Activated T-cell treated with anti-CD3 and anti-CD28 coated beads, Interleukin-2, amount 50 U/mL, for 24 hours (primary cell): ENCODE measurements around the gene EXOG.

Source experiments
- DNase-seq: peaks from one replicate; pipeline ENCODE4 v3.0.0-alpha.2; 2020
- H3K27ac Mint-ChIP-seq: 2 replicates; pipeline ENCODE4 v1.8.0; 2020; ENCODE audit warnings: mild to moderate bottlenecking, mixed read lengths
- H3K27me3 Mint-ChIP-seq: 2 replicates; pipeline ENCODE4 v1.8.0; 2020; ENCODE audit warnings: mixed read lengths
- H3K36me3 Mint-ChIP-seq: 2 replicates; pipeline ENCODE4 v1.8.0; 2020; ENCODE audit warnings: low read depth, mixed read lengths
- H3K4me1 Mint-ChIP-seq: 2 replicates; pipeline ENCODE4 v1.8.0; 2020; ENCODE audit warnings: low read depth, mixed read lengths
- H3K4me3 Mint-ChIP-seq: 2 replicates; pipeline ENCODE4 v1.8.0; 2020; ENCODE audit warnings: mild to moderate bottlenecking, moderate library complexity, mixed read lengths
- H3K9me3 Mint-ChIP-seq: 2 replicates; pipeline ENCODE4 v1.8.0; 2020; ENCODE audit warnings: mixed read lengths

Gene EXOG, protein sequence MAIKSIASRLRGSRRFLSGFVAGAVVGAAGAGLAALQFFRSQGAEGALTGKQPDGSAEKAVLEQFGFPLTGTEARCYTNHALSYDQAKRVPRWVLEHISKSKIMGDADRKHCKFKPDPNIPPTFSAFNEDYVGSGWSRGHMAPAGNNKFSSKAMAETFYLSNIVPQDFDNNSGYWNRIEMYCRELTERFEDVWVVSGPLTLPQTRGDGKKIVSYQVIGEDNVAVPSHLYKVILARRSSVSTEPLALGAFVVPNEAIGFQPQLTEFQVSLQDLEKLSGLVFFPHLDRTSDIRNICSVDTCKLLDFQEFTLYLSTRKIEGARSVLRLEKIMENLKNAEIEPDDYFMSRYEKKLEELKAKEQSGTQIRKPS

DNA sequence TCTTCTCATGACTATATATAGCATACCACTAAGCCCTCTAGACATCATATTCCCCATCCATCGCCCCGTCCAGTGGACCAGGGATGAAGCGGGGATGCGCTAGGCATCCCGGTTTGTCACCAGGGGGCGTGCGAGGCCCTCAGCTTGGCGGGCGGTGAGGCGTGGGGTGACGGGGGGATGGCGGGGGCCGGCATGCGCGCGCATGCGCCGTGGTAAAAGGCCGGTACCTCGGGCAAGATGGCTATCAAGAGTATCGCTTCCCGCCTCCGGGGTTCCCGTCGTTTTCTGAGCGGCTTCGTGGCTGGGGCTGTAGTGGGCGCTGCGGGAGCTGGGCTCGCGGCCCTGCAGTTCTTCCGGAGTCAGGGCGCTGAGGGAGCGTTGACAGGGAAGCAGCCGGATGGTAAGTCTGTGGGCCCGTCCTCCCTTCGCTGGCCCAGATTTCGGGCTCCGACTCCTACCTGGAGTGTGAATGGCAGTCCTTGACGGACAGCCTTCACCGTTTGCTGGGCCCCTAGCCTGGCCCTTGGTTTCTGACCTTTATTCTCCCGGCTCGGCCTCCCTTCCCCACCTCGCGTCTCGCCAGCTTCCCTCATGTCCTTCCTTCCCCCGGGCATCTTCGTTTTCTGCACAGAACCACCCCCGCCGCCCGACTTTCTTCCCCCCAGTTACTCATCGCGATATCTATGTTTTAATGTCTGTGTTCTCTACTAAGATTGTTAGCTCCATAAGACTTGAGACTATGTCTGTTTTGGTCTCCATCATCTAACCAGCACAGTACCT is at the start of gene EXOG:
Gene EXOG (plus strand): TSS at position 210 of the 780 bp plus-strand sequence. CDS start 28 bp downstream, at position 238.
- H3K27me3 Mint-ChIP-seq = no peaks in the 10 kb centered on the region
- peak within 1 kb of the TSS; percentile 97 for H3K27ac Mint-ChIP-seq
- peaks cover 22% of the 10 kb centered on the region for H3K4me1 Mint-ChIP-seq
- peak; percentile 96 for DNase-seq
- H3K36me3 Mint-ChIP-seq = peaks cover 45% of the 10 kb centered on the region
- no peaks in the 10 kb centered on the region for H3K9me3 Mint-ChIP-seq
- H3K4me3 Mint-ChIP-seq = peak within 1 kb of the TSS; percentile 98

DNA sequence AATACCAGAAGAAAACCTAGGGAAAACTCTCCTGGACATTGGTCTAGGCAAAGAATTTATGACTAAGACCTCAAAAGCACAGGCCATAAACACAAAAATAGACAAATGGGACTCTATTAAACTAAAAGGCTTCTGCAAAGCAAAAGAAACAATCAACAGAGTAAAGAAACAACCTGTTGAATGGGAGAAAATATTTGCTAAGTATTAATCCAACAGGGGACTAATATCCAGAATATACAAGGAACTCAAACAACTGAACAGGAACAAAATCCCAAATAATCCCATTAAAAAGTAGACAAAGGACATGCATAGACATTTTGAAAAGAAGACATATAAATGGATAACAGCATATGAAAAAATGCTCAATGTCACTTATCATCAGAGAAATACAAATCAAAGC is 49.3 kb upstream of the EXOG start:
- peaks cover 2% of the 10 kb centered on the region for H3K27me3 Mint-ChIP-seq
- H3K36me3 Mint-ChIP-seq = no peaks in the 10 kb centered on the region
- peaks cover 4% of the 10 kb centered on the region for H3K9me3 Mint-ChIP-seq
- no peak overlapping the region for H3K4me3 Mint-ChIP-seq
- H3K4me1 Mint-ChIP-seq = no peaks in the 10 kb centered on the region
- no peak overlapping the region for H3K27ac Mint-ChIP-seq
- no peak for DNase-seq

DNA sequence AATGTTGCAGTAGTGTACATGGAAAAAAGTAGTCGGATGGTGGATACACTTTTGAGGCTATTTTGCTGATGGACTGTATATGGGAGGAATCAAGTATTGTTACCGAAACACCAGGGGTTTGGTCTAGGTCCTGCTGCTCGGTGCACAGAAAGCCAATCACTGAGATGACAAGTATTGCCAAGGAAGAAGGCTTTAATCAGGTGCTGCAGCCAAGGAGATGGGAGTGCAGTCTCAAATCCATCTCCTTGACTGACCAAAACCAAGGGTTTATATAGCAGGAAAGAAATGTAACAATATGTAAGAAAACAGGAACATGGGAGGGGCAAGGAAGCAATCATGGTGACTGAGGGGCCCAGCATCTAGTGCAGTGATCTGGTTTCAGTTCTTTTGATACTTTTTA is 45.3 kb upstream of the EXOG start:
- Mint-ChIP-seq H3K36me3 (peaks cover 3% of the 10 kb centered on the region), H3K4me3 (no peak overlapping the region), H3K27me3 (peaks cover 10% of the 10 kb centered on the region), H3K4me1 (peaks cover 14% of the 10 kb centered on the region), H3K27ac (no peak overlapping the region), H3K9me3 (peaks cover 4% of the 10 kb centered on the region)
- no peak for DNase-seq

DNA sequence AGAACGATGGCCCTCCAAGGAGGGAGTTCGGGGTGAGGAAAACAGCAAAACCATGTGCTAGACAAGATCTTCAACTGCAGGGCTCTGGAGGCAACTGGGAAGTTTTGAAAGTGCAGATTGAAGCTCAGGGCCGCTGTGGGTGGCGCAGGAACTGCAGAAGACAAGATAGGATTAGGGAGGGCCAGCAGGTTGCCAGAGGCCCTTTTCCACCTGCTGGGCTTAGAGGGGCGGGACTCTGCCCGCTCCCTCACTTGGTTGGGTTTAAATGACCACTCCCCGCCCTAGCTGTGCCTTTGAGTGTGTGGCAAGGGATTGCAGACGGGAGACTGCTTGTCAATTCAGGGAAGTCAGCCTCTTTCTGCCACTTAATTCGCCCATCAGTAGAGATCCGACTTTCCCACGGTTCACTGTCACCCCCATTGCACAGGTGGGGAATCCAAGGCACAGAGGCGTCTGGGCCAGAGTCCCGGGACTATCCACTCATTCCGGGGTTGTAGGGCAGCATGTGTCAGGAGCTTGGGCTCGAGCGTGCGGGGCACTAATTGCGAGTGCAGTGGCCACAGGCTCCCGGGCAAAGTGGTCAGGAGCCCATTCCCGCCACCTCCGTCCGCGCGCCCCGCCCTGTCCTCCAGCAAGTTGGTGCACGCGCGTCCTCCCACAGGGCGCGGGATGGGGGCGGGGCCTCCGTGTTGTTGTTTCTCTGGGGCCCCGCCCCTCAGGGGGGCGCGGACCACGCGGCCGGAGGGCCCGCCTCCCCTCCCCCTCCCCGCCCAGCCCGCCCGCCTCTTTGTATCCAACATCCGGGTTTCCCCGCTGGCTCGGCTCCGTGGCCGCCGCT is 42.8 kb upstream of the EXOG start, which contains the start of gene ACVR2B:
Gene ACVR2B (plus strand): TSS at position 816 of the 838 bp plus-strand sequence. CDS start 433 bp downstream, outside the sequence.
- DNase-seq = peak; percentile 80
- H3K4me3 Mint-ChIP-seq = peak within 1 kb of the TSS; percentile 87
- peaks cover 17% of the 10 kb centered on the region for H3K4me1 Mint-ChIP-seq
- peaks cover 3% of the 10 kb centered on the region for H3K36me3 Mint-ChIP-seq
- H3K27me3 Mint-ChIP-seq = peaks cover 10% of the 10 kb centered on the region
- H3K27ac Mint-ChIP-seq = peak within 1 kb of the TSS; percentile 87
- H3K9me3 Mint-ChIP-seq = peaks cover 4% of the 10 kb centered on the region

DNA sequence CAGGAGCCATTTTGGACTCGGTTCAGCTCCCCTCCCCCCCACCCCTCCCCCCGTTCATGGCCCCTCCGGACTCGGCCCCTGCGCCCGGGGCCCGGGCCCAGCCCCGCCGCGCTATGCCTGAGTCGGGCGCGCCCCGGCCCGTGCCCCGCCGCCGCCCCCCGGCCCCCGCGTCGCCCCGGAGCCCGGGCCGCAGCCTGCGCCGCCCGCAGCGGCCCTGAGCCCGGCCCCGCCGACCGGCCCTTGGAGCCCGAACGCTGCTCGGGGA is 42.3 kb upstream of the EXOG start:
- H3K4me1 Mint-ChIP-seq = peaks cover 17% of the 10 kb centered on the region
- peaks cover 3% of the 10 kb centered on the region for H3K36me3 Mint-ChIP-seq
- no peak overlapping the region for H3K27ac Mint-ChIP-seq
- DNase-seq = no peak
- H3K4me3 Mint-ChIP-seq = peak overlapping the region; percentile 87
- H3K27me3 Mint-ChIP-seq = peaks cover 10% of the 10 kb centered on the region
- H3K9me3 Mint-ChIP-seq = peaks cover 4% of the 10 kb centered on the region

DNA sequence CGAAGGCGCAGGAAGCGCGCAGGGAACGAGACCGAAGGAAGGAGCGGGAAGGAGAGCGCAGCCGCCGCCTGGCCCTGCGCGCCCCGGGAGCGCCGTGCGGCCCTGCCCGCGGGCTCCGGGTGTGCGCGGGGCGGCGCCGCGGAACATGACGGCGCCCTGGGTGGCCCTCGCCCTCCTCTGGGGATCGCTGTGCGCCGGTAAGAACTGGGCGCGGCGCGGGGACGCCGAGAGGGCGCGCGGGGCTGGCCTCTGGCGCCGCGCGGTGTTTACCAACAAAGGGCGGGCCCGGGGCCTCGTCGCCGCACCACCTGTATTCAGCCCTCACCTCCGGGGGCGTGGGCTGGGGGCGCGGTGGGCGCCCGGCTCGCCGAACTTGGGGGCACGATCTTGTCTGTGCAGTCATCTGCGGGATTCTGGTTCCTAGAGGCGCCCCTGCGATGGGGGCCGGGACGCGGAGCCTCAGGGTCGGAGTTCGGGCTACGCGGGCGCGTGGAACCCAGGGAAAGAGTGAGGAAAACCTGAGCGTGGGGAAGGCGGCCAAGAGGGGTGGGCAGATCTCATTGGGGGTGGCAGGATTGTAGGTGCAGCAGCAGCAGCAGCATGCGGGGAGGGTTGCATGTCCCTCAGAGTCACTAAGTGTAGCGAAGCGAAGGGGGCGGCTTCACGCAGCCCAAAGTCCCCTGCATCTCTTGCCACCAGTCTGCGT is 41.8 kb upstream of the EXOG start:
- peaks cover 4% of the 10 kb centered on the region for H3K9me3 Mint-ChIP-seq
- H3K27me3 Mint-ChIP-seq = peaks cover 10% of the 10 kb centered on the region
- peak; percentile 62 for DNase-seq
- peaks cover 17% of the 10 kb centered on the region for H3K4me1 Mint-ChIP-seq
- H3K27ac Mint-ChIP-seq = peak overlapping the region; percentile 87
- peak overlapping the region; percentile 87 for H3K4me3 Mint-ChIP-seq
- peaks cover 3% of the 10 kb centered on the region for H3K36me3 Mint-ChIP-seq

DNA sequence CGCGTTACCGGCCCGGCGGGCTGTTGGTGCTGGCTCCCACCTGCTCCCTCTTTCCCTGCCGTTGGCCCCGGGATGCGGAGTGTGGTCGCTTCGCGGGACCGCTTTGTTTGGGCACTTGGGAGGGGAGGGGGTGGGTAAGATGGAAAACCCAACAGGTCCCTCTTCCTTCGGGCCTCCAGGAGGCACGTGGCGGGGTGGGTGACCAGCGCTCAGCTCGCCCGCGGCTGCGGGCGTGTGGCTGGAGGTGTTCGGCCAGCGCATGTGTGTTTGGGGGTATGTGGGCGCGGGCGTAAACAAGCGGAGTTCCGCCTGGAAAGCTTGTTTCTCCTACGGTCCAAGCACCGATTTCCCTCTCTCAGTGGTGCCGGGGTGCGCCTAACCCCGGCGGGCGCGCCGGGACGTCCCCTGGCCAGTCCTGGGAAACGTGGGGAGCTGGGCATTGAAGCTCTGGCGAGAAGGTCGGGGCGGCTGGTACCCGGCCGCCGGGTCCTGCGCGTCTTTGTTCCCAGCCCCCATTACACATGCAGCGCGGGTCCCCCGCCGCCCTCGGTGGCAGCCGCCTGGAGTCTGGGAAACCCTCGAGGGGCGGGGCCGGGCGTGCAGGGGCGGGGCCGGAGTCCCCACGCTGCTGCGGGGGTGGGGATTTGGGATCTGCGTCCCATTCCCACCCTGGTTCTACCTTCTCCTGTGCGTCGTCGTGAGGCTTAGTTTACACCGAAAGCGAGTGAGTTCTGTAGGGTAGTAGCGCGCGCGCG is 41.1 kb upstream of the EXOG start:
- H3K4me1 Mint-ChIP-seq = peaks cover 17% of the 10 kb centered on the region
- H3K4me3 Mint-ChIP-seq = peak overlapping the region; percentile 87
- H3K36me3 Mint-ChIP-seq = peaks cover 3% of the 10 kb centered on the region
- H3K9me3 Mint-ChIP-seq = peaks cover 4% of the 10 kb centered on the region
- H3K27ac Mint-ChIP-seq = no peak overlapping the region
- peaks cover 10% of the 10 kb centered on the region for H3K27me3 Mint-ChIP-seq
- DNase-seq = peak; percentile 70

DNA sequence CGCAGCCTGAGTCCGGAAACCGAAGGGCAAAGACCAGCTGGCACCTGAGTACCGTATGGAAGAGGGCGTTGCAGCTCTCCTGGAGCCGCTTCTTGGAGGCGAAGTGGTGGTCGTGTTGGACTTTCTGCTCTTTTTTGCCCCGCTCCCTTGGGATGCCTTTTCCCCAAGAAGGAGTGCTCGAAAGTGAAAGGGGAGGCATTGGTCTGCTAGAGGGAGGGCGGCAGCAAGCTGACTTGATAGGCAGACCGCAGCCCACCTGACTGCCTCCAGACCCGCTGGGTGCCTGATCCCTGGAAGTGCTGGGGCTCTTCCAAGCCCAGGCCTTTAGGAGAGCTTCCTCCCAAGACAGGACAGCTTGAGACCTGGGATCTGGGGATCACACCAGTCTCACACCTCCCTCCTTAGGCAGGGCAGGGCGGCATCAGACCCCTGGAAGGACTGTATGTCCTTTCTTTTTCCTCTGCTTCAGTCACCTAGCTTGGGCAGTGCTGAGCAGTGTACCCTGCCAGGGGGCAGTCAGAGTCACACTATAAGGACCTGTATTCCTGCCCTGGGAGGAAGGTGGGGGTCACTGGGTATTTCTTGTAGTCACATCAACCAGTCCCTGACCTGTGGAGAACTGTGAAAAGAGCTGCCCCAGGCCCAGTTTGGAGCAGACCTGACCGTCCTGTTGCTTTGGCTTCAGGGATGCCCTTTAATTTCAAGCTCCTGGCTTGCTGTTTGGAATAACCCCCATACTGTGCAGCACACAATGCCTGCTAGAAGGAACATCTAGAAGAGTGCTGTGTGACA is 40.3 kb upstream of the EXOG start:
- no peak for DNase-seq
- Mint-ChIP-seq H3K27ac (no peak overlapping the region), H3K9me3 (peaks cover 2% of the 10 kb centered on the region), H3K4me3 (peak overlapping the region; percentile 87), H3K36me3 (peaks cover 3% of the 10 kb centered on the region), H3K27me3 (peaks cover 10% of the 10 kb centered on the region), H3K4me1 (peaks cover 17% of the 10 kb centered on the region)

DNA sequence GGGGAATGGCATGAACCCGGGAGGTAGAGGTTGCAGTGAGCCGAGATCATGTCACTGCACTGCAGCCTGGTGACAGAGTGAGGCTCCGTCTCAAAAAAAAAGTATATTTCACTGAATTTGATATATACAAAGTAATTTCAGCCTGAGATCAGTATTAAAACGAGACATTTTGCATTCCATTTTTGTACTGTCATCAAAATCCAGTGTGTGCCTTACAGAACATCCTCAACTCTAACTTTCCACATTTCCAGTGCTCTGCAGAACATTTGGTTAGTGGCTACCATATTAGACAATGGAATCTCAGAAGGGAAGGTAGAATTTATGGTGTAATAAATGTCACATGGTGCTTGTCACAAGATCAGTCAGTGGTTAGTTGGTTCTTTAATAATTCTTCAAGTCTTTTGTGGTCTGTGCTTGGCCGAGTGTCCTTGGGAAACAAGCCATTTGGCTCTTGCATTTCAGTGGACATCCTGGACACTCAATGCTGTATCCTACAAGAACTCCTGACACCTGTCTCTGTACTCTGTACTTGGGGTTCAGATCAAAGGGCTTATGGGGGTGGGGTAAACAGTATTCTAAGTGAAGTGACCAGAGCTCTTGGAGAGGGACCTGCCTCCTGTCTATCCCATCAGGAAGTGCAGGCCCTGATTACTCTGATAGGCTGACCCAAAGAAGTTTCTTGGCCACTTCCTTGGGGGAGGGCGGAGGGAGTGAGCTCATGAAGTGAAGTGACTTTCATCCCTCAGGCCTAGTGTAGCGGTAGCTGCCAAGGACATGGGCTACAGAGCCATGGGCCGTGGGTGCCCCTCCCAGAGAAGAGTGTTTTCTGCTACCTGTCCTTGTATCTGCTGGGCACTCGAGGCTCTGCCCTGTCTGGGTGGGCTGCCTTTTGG is 38.8 kb upstream of the EXOG start:
- peaks cover 10% of the 10 kb centered on the region for H3K27me3 Mint-ChIP-seq
- H3K36me3 Mint-ChIP-seq = peaks cover 3% of the 10 kb centered on the region
- no peak for DNase-seq
- H3K27ac Mint-ChIP-seq = no peak overlapping the region
- H3K4me1 Mint-ChIP-seq = peaks cover 17% of the 10 kb centered on the region
- H3K9me3 Mint-ChIP-seq = no peaks in the 10 kb centered on the region
- H3K4me3 Mint-ChIP-seq = no peak overlapping the region

DNA sequence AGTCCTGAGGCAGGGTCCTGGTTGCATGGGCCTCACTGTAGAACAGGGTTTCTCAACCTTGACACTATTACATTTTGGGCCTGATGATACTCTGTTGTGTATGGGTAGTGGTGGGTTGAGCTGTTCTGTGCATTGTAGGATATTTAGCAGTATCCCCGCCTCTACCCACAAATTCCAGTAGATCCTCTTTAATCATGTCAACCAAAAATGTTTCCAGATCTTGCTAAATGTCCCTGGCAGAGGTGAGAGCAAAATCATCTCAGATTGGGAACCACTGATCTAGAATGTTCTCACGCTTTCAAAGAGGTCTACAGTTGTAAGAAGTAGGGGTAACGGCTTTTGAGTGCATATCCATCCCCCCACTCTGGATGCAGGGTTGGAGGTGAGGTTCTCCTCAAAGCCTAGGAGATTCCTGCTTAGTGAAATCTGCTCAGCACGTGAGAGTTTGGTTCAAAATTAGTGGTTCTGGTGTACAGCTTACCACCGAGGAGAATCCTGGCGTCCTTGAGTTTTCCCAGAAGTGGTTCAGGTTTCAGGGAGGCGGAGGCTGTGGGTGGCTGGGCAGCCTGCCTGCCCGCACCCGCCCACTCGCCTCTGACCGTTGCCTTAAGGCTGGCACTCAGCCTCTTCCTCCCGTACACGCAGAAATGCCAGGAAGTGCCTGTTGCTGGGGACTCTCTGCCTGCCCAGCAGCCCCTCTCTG is 37.2 kb upstream of the EXOG start:
- Mint-ChIP-seq H3K27ac (no peak overlapping the region), H3K27me3 (peaks cover 3% of the 10 kb centered on the region), H3K9me3 (no peaks in the 10 kb centered on the region), H3K4me1 (peaks cover 8% of the 10 kb centered on the region), H3K4me3 (no peak overlapping the region), H3K36me3 (peaks cover 3% of the 10 kb centered on the region)
- no peak for DNase-seq

DNA sequence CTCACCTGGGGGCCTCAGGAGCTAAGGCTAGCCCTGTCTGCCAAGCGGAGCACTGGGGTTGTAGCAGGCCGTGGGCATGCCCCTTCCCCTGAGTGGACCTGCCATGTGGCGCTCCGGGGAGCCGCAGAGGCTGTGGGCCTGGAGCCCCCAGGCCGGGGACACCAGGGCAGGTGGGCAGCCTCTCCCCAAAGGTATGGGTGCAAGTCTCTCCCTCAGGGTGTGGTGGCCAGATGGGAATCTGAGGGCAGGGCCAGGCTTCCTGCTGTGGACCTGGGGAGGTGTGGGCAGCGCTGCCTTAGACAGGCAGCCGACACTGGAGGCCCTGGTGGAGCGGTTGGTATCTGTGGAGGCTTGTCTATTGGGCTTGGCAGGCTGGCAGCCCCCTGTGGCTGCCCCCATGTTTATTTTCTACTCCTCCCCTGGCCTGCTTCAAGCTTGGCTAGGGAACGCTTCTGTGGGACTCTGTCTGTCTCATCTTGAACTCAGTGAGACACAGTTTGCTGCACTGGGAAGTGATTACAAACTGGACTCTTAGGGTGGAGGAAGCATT is 36.6 kb upstream of the EXOG start:
- Mint-ChIP-seq H3K36me3 (peaks cover under 1% of the 10 kb centered on the region), H3K27me3 (peaks cover 1% of the 10 kb centered on the region), H3K9me3 (no peaks in the 10 kb centered on the region), H3K27ac (no peak overlapping the region), H3K4me1 (peaks cover 6% of the 10 kb centered on the region), H3K4me3 (no peak overlapping the region)
- no peak for DNase-seq
